Brain microvascular endothelial cell (primary cell): ENCODE measurements around the gene SOX15.
"Not testable (repeated sequence)": the region's sequence is repeated elsewhere in the genome, so short reads cannot be mapped to it uniquely, and the experiment has no call there.

ENCODE experiments used
- DNase-seq: peaks from one replicate; pipeline ENCODE4 v3.0.0-alpha.2; 2020
- H3K27ac ChIP-seq: fragments of 250-450 bp; sonication (Bioruptor Pico); 2 replicates; pipeline ENCODE4 v1.5.1; 2020; ENCODE audit warnings: mild to moderate bottlenecking, moderate library complexity
- H3K27me3 ChIP-seq: fragments of 250-450 bp; sonication (Bioruptor Pico); replicated peaks from 2 replicates; pipeline ENCODE4 v1.5.1; 2020; ENCODE audit warnings: mild to moderate bottlenecking
- H3K36me3 ChIP-seq: fragments of 250-450 bp; sonication (Bioruptor Pico); replicated peaks from 2 replicates; pipeline ENCODE4 v1.5.1; 2020; ENCODE audit warnings: mild to moderate bottlenecking
- H3K4me3 ChIP-seq: 2 replicates; pipeline ENCODE4 v1.5.1; 2011; ENCODE audit warnings: low read depth, mild to moderate bottlenecking, control low read depth, low read length, moderate library complexity
- CTCF ChIP-seq: IDR thresholded peaks from 2 replicates; pipeline ENCODE4 v1.5.1; 2011; ENCODE audit warnings: low read depth, mild to moderate bottlenecking, moderate library complexity, low read length, control low read depth, inconsistent platforms; ENCODE audit errors: missing control alignments
- in situ Hi-C: cut with HindIII; loops from 2 replicates; pipeline ENCODE4 v1.10.0; 2017; ENCODE audit warnings: low sequenced_read_pairs, low pct_ligation_motif_present

SOX15 gene

GRCh38 chr17:7631398-7632380, 41.8 kb upstream of the SOX15 start:
- in situ Hi-C loops = no loop called here
- Histone ChIP-seq H3K27me3 (no peaks in the 10 kb centered on the region), H3K4me3 (no peak overlapping the region), H3K36me3 (no peaks in the 10 kb centered on the region), H3K27ac (no peak overlapping the region)
- DNase-seq = no peak
- TF ChIP-seq CTCF = no peak

- TF ChIP-seq CTCF = no peak
- in situ Hi-C loops = no loop called here
- Histone ChIP-seq H3K36me3 (no peaks in the 10 kb centered on the region), H3K27me3 (no peaks in the 10 kb centered on the region), H3K27ac (no peak within 1 kb of the TSS), H3K4me3 (no peak within 1 kb of the TSS)
- DNase-seq = no peak
Measured at GRCh38 chr17:7629939-7630571, 40.2 kb upstream of the SOX15 start, which contains the start of gene SHBG. TSS of gene SHBG (plus strand) at chr17:7630135. CDS start at chr17:7630173, 38 bp downstream.

GRCh38 chr17:7627250-7628121, 37.6 kb upstream of the SOX15 start, which contains the start of gene SAT2:
TSS of gene SAT2 (minus strand) at chr17:7627821. CDS start at chr17:7627635, 186 bp downstream.
- TF ChIP-seq CTCF = no peak
- H3K27ac ChIP-seq = peak within 1 kb of the TSS; percentile 46
- peak; percentile 93 for DNase-seq
- no peaks in the 10 kb centered on the region for H3K27me3 ChIP-seq
- no peaks in the 10 kb centered on the region for H3K36me3 ChIP-seq
- in situ Hi-C loops = no loop called here
- H3K4me3 ChIP-seq = peak within 1 kb of the TSS; percentile 82

- Histone ChIP-seq H3K27ac (no peak overlapping the region), H3K4me3 (peak overlapping the region; percentile 82), H3K27me3 (no peaks in the 10 kb centered on the region), H3K36me3 (no peaks in the 10 kb centered on the region)
- no peak for TF ChIP-seq CTCF
- DNase-seq = no peak
- in situ Hi-C loops = no loop called here
Measured at GRCh38 chr17:7626956-7627249, 37.0 kb upstream of the SOX15 start.

GRCh38 chr17:7626307-7626706, 36.4 kb upstream of the SOX15 start:
- no peak for DNase-seq
- Histone ChIP-seq H3K27ac (no peak overlapping the region), H3K27me3 (no peaks in the 10 kb centered on the region), H3K36me3 (no peaks in the 10 kb centered on the region), H3K4me3 (no peak overlapping the region)
- in situ Hi-C loops = no loop called here
- no peak for TF ChIP-seq CTCF

GRCh38 chr17:7625749-7626148, 35.9 kb upstream of the SOX15 start:
- in situ Hi-C loops, H3K4me3 ChIP-seq, H3K27ac ChIP-seq, DNase-seq, H3K27me3 ChIP-seq, H3K36me3 ChIP-seq: not testable (repeated sequence)
